ENCODE results near the gene MAN2B2.

MAN2B2 gene

GRCh38 chr4:6658597-6659075 lies 83.6 kb downstream of the MAN2B2 start:
- H3K36me3 ChIP-seq (ENCODE audit: low read length) = no peaks in the 10 kb centered on the region
- no peak overlapping the region for H3K9ac ChIP-seq (ENCODE audit: low read length)
- no peak overlapping the region for H3K27ac ChIP-seq (ENCODE audit: low read depth, low read length)
- no peaks in the 10 kb centered on the region for H3F3A ChIP-seq (ENCODE audit: insufficient read depth)
- H4K20me1 ChIP-seq (ENCODE audit: low read depth, low read length) = no peaks in the 10 kb centered on the region
- TF ChIP-seq EZH2phosphoT487 (conservative IDR thresholded peaks at IDR 0.05; ENCODE audit: low read length) (no peak), CTCF (IDR thresholded peaks at IDR 0.05; ENCODE audit: insufficient read depth, low read length, poor library complexity, severe bottlenecking) (no peak)
- no peaks in the 10 kb centered on the region for H3K9me3 ChIP-seq (ENCODE audit: insufficient read depth, low read length)
- no peak overlapping the region for H3K4me3 ChIP-seq (ENCODE audit: insufficient read depth, low read length, poor library complexity, severe bottlenecking)
- no peaks in the 10 kb centered on the region for H3K9me2 ChIP-seq (replicated peaks; ENCODE audit: insufficient read depth, low read length)
- H3K79me2 ChIP-seq (ENCODE audit: insufficient read depth, low read length) = no peaks in the 10 kb centered on the region
- no peaks in the 10 kb centered on the region for H3K27me3 ChIP-seq (ENCODE audit: low read length)
- H2AFZ ChIP-seq (ENCODE audit: low read depth, low read length, severe bottlenecking) = no peak overlapping the region
- H3K4me2 ChIP-seq (ENCODE audit: low read depth, low read length, poor library complexity, severe bottlenecking) = no peak overlapping the region

GRCh38 chr4:6659897-6660296 lies 84.9 kb downstream of the MAN2B2 start:
- TF ChIP-seq EZH2phosphoT487 (conservative IDR thresholded peaks at IDR 0.05; ENCODE audit: low read length) (no peak), CTCF (IDR thresholded peaks at IDR 0.05; ENCODE audit: insufficient read depth, low read length, poor library complexity, severe bottlenecking) (no peak)
- H3K9me2 ChIP-seq (replicated peaks; ENCODE audit: insufficient read depth, low read length) = no peaks in the 10 kb centered on the region
- no peaks in the 10 kb centered on the region for H3K36me3 ChIP-seq (ENCODE audit: low read length)
- no peaks in the 10 kb centered on the region for H3K27me3 ChIP-seq (ENCODE audit: low read length)
- no peak overlapping the region for H3K4me2 ChIP-seq (ENCODE audit: low read depth, low read length, poor library complexity, severe bottlenecking)
- no peaks in the 10 kb centered on the region for H3F3A ChIP-seq (ENCODE audit: insufficient read depth)
- no peak overlapping the region for H3K27ac ChIP-seq (ENCODE audit: low read depth, low read length)
- H3K4me3 ChIP-seq (ENCODE audit: insufficient read depth, low read length, poor library complexity, severe bottlenecking) = no peak overlapping the region
- H2AFZ ChIP-seq (ENCODE audit: low read depth, low read length, severe bottlenecking) = no peak overlapping the region
- H3K9me3 ChIP-seq (ENCODE audit: insufficient read depth, low read length) = no peaks in the 10 kb centered on the region
- H4K20me1 ChIP-seq (ENCODE audit: low read depth, low read length) = no peaks in the 10 kb centered on the region
- no peak overlapping the region for H3K9ac ChIP-seq (ENCODE audit: low read length)
- H3K79me2 ChIP-seq (ENCODE audit: insufficient read depth, low read length) = no peaks in the 10 kb centered on the region

DNA sequence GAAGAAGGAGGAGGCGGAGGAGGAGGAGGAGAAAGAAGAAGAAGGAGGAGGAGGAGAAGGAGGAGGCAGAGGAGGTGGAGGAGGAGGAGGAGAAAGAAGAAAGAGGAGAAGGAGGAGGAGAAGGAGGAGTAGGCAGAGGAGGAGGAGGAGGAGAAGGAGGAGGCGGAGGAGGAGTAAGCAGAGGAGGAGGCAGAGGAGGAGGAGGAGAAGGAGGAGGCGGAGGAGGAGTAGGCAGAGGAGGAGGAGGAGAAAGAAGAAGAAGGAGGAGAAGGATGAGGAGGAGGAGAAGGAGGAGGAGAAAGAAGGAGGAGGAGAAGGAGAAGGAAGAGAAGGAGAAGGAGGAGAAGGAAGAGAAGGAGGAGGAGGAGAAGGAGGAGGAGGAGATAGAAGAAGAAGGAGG lies 85.4 kb downstream of the MAN2B2 start:
- Histone ChIP-seq H3K9ac (ENCODE audit: low read length) (no peak overlapping the region), H3K9me3 (ENCODE audit: insufficient read depth, low read length) (no peaks in the 10 kb centered on the region), H3K4me2 (ENCODE audit: low read depth, low read length, poor library complexity, severe bottlenecking) (no peak overlapping the region), H2AFZ (ENCODE audit: low read depth, low read length, severe bottlenecking) (no peak overlapping the region), H3F3A (ENCODE audit: insufficient read depth) (no peaks in the 10 kb centered on the region), H3K9me2 (replicated peaks; ENCODE audit: insufficient read depth, low read length) (no peaks in the 10 kb centered on the region), H3K36me3 (ENCODE audit: low read length) (no peaks in the 10 kb centered on the region), H3K27ac (ENCODE audit: low read depth, low read length) (no peak overlapping the region), H3K4me3 (ENCODE audit: insufficient read depth, low read length, poor library complexity, severe bottlenecking) (no peak overlapping the region), H4K20me1 (ENCODE audit: low read depth, low read length) (no peaks in the 10 kb centered on the region), H3K27me3 (ENCODE audit: low read length) (no peaks in the 10 kb centered on the region), H3K79me2 (ENCODE audit: insufficient read depth, low read length) (no peaks in the 10 kb centered on the region)
- TF ChIP-seq CTCF (IDR thresholded peaks at IDR 0.05; ENCODE audit: insufficient read depth, low read length, poor library complexity, severe bottlenecking) (no peak), EZH2phosphoT487 (conservative IDR thresholded peaks at IDR 0.05; ENCODE audit: low read length) (no peak)
